ENCODE measurements around the gene ACRV1. TPM values are rescaled to one million over a fixed set of nuclear protein-coding genes. Genes with fewer than 3 reads are reported as not detected.

Gene ACRV1

GRCh38 chr11:125623064-125623463 lies 57.6 kb downstream of the ACRV1 start:
- no CpG with 5 or more reads among the region's 1 CpG for WGBS (ENCODE audit: extremely low coverage, insufficient coverage, low lambda C conversion rate)
- Histone ChIP-seq H3K4me1 (ENCODE audit: control insufficient read depth, low read depth, low read length) (no peaks in the 10 kb centered on the region), H3K18ac (ENCODE audit: low read length) (no peak overlapping the region), H3K79me1 (ENCODE audit: low read length) (no peaks in the 10 kb centered on the region), H2BK15ac (replicated peaks; ENCODE audit: low read depth) (no peak overlapping the region), H3K4me3 (ENCODE audit: low read length) (no peak overlapping the region), H2BK120ac (ENCODE audit: low read depth, low read length) (no peak overlapping the region), H3K4ac (ENCODE audit: low read depth, low read length) (no peak overlapping the region), H3K56ac (ENCODE audit: low read length) (no peak overlapping the region), H3K9ac (ENCODE audit: low read length) (no peak overlapping the region), H3K79me2 (ENCODE audit: control insufficient read depth, insufficient read depth, low read length) (peaks cover 6% of the 10 kb centered on the region), H2AK5ac (ENCODE audit: low read length) (no peak overlapping the region), H4K8ac (ENCODE audit: low read depth, low read length) (no peak overlapping the region), H3K27ac (ENCODE audit: low read depth, low read length) (no peak overlapping the region), H4K5ac (ENCODE audit: low read length) (no peak overlapping the region), H3K23ac (ENCODE audit: low read length) (no peak overlapping the region), H3K27me3 (ENCODE audit: insufficient read depth, low read length, poor library complexity) (no peaks in the 10 kb centered on the region), H3K36me3 (ENCODE audit: control insufficient read depth, insufficient read depth, low read length) (peaks cover 7% of the 10 kb centered on the region), H3K4me2 (ENCODE audit: low read length) (no peak overlapping the region), H2BK5ac (ENCODE audit: low read length) (no peak overlapping the region)
- no peak for DNase-seq

GRCh38 chr11:125621995-125622394 lies 58.7 kb downstream of the ACRV1 start:
- H3K18ac ChIP-seq (ENCODE audit: low read length): no peak overlapping the region
- H3K27me3 ChIP-seq (ENCODE audit: insufficient read depth, low read length, poor library complexity): no peaks in the 10 kb centered on the region
- H2AK5ac ChIP-seq (ENCODE audit: low read length): no peak overlapping the region
- no peaks in the 10 kb centered on the region for H3K79me1 ChIP-seq (ENCODE audit: low read length)
- no peak overlapping the region for H3K4me2 ChIP-seq (ENCODE audit: low read length)
- H2BK5ac ChIP-seq (ENCODE audit: low read length): no peak overlapping the region
- H3K23ac ChIP-seq (ENCODE audit: low read length): no peak overlapping the region
- no peak overlapping the region for H4K8ac ChIP-seq (ENCODE audit: low read depth, low read length)
- no peak overlapping the region for H3K9ac ChIP-seq (ENCODE audit: low read length)
- H3K56ac ChIP-seq (ENCODE audit: low read length): no peak overlapping the region
- no peak overlapping the region for H4K5ac ChIP-seq (ENCODE audit: low read length)
- H3K4me1 ChIP-seq (ENCODE audit: control insufficient read depth, low read depth, low read length): no peaks in the 10 kb centered on the region
- no peak overlapping the region for H3K4ac ChIP-seq (ENCODE audit: low read depth, low read length)
- DNase-seq: no peak
- no peak overlapping the region for H3K27ac ChIP-seq (ENCODE audit: low read depth, low read length)
- H3K36me3 ChIP-seq (ENCODE audit: control insufficient read depth, insufficient read depth, low read length): peaks cover 7% of the 10 kb centered on the region
- no CpG with 5 or more reads among the region's 2 CpGs for WGBS (ENCODE audit: extremely low coverage, insufficient coverage, low lambda C conversion rate)
- peaks cover 2% of the 10 kb centered on the region for H3K79me2 ChIP-seq (ENCODE audit: control insufficient read depth, insufficient read depth, low read length)
- no peak overlapping the region for H3K4me3 ChIP-seq (ENCODE audit: low read length)
- no peak overlapping the region for H2BK120ac ChIP-seq (ENCODE audit: low read depth, low read length)
- H2BK15ac ChIP-seq (replicated peaks; ENCODE audit: low read depth): no peak overlapping the region

Small RNAs within 50 kb of the gene (small RNA-seq; reads per million reads assigned to genes)
- gene RNU2-35P (ENCODE audit: insufficient read depth): not detected

Data from mesendoderm (in vitro differentiated cells).